Fibroblast of skin of scalp (primary cell): ENCODE results near the gene RABGAP1L.
"Not testable (repeated sequence)": the region's sequence is repeated elsewhere in the genome, so short reads cannot be mapped to it uniquely, and the experiment has no call there.

Source experiments
- DNase-seq: peaks from one replicate; pipeline ENCODE4 v3.0.0-alpha.2; 2013

Gene RABGAP1L

GRCh38 chr1:174769961-174770549, 610.7 kb downstream of the RABGAP1L start:
- DNase-seq = peak; percentile 70

- peak; percentile 37 for DNase-seq
Measured at GRCh38 chr1:174775621-174776020, 616.3 kb downstream of the RABGAP1L start.

- no peak for DNase-seq
Measured at GRCh38 chr1:174777262-174777661, 617.9 kb downstream of the RABGAP1L start.

- DNase-seq = no peak
Measured at GRCh38 chr1:174785510-174785909, 626.2 kb downstream of the RABGAP1L start.

GRCh38 chr1:174786358-174786757, 627.0 kb downstream of the RABGAP1L start:
- DNase-seq = no peak

- DNase-seq = no peak
Measured at GRCh38 chr1:174786760-174787159, 627.4 kb downstream of the RABGAP1L start.

- DNase-seq = peak; percentile 89
Measured at GRCh38 chr1:174788981-174789380, 629.7 kb downstream of the RABGAP1L start.

GRCh38 chr1:174789399-174789798, 630.1 kb downstream of the RABGAP1L start:
- DNase-seq = peak; percentile 93

GRCh38 chr1:174791863-174792262, 632.5 kb downstream of the RABGAP1L start:
- no peak for DNase-seq

GRCh38 chr1:174794861-174795260, 635.5 kb downstream of the RABGAP1L start:
- DNase-seq = no peak

- peak; percentile 29 for DNase-seq
Measured at GRCh38 chr1:174795806-174796205, 636.5 kb downstream of the RABGAP1L start.

GRCh38 chr1:174797398-174797797, 638.1 kb downstream of the RABGAP1L start:
- no peak for DNase-seq

- DNase-seq = no peak
Measured at GRCh38 chr1:174799136-174799479, 639.8 kb downstream of the RABGAP1L start.

GRCh38 chr1:174800216-174800851, 641.0 kb downstream of the RABGAP1L start:
- no peak for DNase-seq

GRCh38 chr1:174800876-174801275, 641.6 kb downstream of the RABGAP1L start:
- no peak for DNase-seq

- no peak for DNase-seq
Measured at GRCh38 chr1:174809755-174810280, 650.5 kb downstream of the RABGAP1L start.

GRCh38 chr1:174812016-174812415, 652.7 kb downstream of the RABGAP1L start:
- no peak for DNase-seq

- no peak for DNase-seq
Measured at GRCh38 chr1:174812656-174813055, 653.3 kb downstream of the RABGAP1L start.

- no peak for DNase-seq
Measured at GRCh38 chr1:174815036-174815435, 655.7 kb downstream of the RABGAP1L start.

GRCh38 chr1:174815474-174815908, 656.2 kb downstream of the RABGAP1L start:
- DNase-seq = no peak

- not testable (repeated sequence) for DNase-seq
Measured at GRCh38 chr1:174816621-174817020, 657.3 kb downstream of the RABGAP1L start.

GRCh38 chr1:174818014-174818616, 658.8 kb downstream of the RABGAP1L start:
- no peak for DNase-seq

- peak; percentile 33 for DNase-seq
Measured at GRCh38 chr1:174818951-174819350, 659.6 kb downstream of the RABGAP1L start.

- DNase-seq = no peak
Measured at GRCh38 chr1:174819596-174819995, 660.3 kb downstream of the RABGAP1L start.
